Measurements from ENCODE around the gene ANKFY1. TPM values are rescaled to one million over a fixed set of nuclear protein-coding genes. Genes with fewer than 3 reads are reported as not detected.

Gene ANKFY1
- polyA plus RNA-seq, 5 donors = 44.6 to 55.2 (median 51.7) TPM

DNA sequence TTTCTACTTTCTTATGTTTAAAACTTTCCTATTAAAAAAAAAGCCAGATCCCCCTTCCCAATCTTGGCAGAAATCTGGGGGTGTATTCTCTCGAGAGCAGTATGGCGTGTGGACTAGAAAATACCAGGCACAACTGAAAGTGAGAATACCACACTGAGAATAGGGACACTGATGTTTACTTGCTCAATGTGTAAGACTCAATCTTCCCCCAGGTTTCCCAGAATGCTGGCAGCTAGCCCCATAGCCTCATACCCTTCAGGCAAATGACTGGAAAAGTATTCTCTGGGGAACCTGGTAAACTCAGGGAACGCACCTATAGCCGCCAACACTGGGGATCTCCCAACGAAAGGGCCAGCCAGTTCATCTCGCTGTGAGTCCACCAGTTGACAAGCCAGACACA lies 136.2 kb downstream of the ANKFY1 start:
- no peak for DNase-seq

DNA sequence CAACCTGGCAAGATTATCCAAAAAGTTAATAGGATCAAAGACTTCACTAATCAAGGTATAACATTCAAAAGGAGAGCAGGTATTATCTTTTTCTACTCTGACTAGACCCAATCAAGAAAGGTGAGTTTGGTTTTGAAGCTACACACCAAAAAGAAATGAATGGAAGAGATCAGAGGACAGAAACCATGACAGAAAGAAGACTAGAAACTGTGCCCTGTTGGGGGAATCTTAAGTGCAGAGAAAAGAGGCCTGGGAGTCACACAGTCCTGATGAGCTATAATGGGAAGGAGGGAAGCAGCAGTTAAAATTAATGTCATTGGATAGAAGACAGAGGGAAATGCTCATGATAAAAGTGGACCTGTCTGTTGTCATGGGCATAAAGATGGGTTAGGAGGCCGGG lies 138.2 kb downstream of the ANKFY1 start:
- no peak for DNase-seq

DNA sequence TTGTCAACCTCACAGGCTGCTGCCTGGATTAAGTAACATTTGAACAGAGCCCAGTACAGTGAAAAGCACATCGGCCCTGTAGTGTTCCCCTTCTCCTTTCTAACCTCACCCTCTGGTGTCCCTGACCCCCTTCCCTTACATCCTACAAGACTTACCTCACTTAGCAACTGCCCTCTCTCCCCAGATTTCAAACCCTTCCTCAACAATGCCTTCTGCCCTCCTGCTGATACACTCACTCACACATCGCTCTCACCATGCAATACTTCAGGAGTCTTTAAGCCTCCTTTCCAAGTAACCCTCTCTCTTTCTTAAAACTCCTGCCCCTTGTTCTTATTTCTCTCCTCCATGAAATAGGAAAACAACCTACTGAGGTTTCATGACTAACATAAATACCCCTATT lies 138.8 kb downstream of the ANKFY1 start:
- DNase-seq = no peak

DNA sequence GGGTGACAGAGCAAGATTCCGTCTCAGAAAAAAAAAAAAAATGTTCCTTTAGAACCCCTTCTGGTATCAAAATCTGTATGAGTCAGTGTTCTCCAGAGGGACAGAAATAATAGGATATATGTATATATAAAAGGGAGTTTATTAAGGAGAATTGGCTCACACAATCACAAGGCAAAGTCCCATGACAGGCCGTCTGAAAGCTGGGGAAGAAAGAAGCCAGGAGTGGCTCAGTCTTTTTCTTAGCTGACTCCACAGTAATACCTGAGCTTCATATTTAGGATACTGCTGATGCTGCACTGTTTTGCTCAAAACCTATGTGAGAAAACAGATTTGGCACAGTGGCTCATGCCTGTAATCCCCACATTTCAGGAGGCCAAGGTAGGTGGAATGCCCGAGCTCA lies 143.4 kb downstream of the ANKFY1 start:
- no peak for DNase-seq

DNA sequence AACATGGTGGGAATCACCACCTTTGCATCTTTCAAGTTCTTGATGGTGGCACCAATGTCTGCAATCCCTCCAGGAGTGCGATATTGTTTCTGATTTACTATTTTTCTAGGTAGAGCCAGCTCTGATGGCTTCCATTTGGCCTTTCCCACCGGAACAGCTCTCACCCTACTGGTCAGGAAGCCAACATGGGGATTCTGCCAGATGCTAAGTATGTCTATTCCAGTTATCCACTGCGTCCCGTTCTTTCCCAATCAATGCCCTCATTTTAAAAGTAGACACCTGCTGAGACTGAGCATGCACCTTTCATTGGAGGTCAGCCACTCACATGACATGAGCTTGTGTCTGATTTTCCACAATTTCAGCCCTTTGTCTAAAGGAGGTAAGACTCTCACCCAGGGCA lies 144.5 kb downstream of the ANKFY1 start:
- no peak for DNase-seq

DNA sequence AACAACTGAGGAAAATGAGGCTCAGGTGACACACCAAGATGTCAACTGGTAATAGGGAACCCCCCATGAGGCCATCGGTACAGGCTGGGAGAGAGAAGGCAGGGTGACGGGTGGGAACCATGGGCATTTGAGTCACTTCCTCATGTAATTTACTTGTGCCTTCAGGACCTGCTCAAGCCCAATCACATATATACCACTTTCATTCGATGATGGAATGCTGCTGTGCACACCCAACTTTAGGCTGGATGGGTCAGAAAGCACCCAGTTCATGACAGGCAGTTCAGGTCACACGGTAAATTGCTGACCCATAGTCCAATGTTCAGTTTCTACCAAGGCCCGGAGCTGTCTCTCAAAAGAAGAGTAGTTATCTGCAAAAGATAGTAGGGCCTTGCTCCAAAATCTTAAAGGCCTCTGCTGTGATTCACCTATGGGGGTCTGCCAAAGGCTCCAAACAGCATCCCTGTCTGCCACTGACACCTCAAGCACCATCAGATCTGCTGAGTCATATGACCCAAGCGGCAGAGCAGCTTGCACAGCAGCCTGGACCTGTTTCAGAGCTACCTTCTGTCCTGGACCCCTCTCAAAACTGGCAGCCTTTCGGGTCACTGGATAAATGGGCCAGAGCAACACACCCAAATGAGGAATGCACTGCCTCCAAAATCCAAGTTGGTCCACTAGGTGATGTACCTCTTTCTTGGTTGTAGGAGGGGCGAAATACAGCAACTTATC lies 145.6 kb downstream of the ANKFY1 start:
- DNase-seq = no peak

DNA sequence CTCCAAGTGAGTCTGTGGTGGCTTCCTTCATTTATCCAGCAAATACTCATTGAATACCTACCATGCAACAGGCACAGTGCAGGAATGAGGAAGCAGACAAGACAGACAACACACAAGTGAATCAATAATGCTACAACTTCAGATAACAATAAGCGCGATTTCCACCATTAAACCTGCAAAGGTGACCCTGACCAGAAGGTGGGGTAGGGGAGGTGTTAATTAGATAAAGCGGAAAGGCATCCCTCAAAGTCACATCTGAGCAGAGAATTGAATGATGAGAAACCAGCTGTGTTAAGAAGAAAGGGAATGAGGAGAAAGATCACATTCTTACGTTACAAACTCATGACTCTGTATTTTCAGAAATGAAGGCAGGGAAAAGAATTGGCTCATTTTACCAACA lies 147.3 kb downstream of the ANKFY1 start:
- DNase-seq = no peak

Other genes starting within 250 kb of the ANKFY1 start
- 10 to 100 TPM; 21.4 to 28.5 (median 23.6) TPM for gene ZZEF1, start 120.9 kb downstream of the ANKFY1 start, polyA plus RNA-seq (ENCODE audit: insufficient read depth in 1 of 5, insufficient read length in 5 of 5, low replicate concordance in 1 of 5)
- 10 to 100 TPM; 13.3 to 17.8 (median 16.6) TPM for gene CYB5D2, start 120.8 kb downstream of the ANKFY1 start, polyA plus RNA-seq (ENCODE audit: insufficient read depth in 1 of 5, insufficient read length in 5 of 5, low replicate concordance in 1 of 5)
- gene UBE2G1, start 102.7 kb upstream of the ANKFY1 start, polyA plus RNA-seq (ENCODE audit: insufficient read depth in 1 of 5, insufficient read length in 5 of 5, low replicate concordance in 1 of 5) = 10 to 100 TPM; 48.4 to 57.4 (median 49.4) TPM
- gene SPNS3, start 170.0 kb upstream of the ANKFY1 start, polyA plus RNA-seq (ENCODE audit: insufficient read depth in 1 of 5, insufficient read length in 5 of 5, low replicate concordance in 1 of 5) = 1 to 10 TPM in 3 of 5 donors, under 1 TPM in 2; 0.75 to 1.6 (median 1.2) TPM
- 10 to 100 TPM; 17.3 to 30.7 (median 23.5) TPM for gene SPNS2, start 234.9 kb upstream of the ANKFY1 start, polyA plus RNA-seq (ENCODE audit: insufficient read depth in 1 of 5, insufficient read length in 5 of 5, low replicate concordance in 1 of 5)